Activated CD8-positive, alpha-beta memory T cell treated with anti-CD3 and anti-CD28 coated beads, Interleukin-2, amount 50 U/mL, for 48 hours (primary cell): ENCODE data around the gene SKOR1.

ENCODE experiments used
- DNase-seq: peaks from one replicate; pipeline ENCODE4 v3.0.0-alpha.2; 2020

Gene SKOR1

DNA sequence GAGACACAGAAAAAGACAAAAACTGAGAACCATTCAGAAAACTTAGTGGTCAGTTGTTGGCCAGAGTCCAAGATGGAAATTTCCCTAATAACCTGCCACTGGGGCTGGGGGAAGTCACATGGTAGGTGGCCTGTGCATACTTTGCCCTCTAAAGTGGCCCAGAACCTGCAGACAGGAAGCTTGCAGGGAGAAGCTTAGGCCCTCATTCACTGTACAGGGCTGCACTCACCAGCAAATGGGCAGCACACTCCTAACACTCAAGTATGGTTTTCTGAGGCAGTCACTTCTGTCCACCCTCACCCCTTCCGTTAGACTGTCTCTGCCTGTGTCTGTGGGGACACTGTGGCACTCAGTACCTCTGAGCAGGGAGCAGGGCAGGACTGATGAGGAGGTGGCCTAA, 29.0 kb downstream of the SKOR1 start:
- no peak for DNase-seq

DNA sequence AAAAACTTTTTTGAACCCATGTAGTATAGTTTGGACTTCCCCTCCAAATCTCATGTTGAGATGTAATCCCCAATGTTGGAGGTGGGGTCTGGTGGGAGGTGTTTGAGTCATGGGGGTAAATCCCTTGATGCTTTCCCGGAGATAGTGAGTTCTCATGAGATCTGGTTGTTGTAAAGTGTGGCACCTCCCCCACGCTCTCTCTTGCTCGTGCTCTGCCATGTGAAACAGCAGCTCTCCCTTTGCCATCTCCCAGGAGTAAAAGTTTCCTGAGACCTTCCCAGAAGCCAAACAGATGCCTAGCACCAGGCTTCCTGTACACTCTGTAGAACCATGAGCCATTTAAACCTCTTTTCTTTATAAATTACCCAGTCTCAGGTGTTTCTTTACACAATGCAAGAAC, 30.5 kb downstream of the SKOR1 start:
- no peak for DNase-seq

- no peak for DNase-seq
Observed at GRCh38 chr15:67857220-67857619, 31.9 kb downstream of the SKOR1 start.

DNA sequence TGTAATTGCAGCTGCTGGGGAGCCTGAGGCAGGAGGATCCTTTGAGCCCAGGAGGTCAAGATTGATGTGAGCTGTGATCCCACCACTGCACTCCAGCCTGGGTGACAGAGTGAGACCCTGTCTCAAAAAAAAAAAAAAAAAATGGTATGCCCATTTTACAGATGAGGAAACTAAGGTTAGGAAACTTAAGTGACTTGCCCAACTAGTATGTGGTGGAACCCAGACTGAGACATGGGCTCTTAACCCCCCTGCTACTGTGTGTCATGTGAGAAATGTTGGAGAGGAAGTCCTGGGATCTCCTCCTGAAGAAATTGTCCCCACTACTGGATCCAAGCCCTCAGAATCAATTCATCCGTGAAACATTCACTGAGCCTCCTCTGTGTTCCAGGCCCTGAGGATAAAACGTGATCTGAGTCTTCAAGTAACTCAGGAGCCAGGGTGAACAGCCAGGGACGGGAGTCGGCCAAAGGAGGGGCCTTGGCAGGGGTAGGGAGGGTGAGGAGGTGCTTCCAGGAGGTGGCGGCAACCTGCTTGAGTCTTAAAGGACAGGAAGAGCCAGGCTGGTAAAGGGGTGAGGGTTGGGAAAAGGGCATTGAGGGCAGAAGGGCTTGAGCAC, 34.1 kb downstream of the SKOR1 start:
- DNase-seq, result no peak

GRCh38 chr15:67861983-67862382, 36.7 kb downstream of the SKOR1 start:
- DNase-seq, result no peak

GRCh38 chr15:67862750-67863441, 37.6 kb downstream of the SKOR1 start:
- DNase-seq, result no peak

DNA sequence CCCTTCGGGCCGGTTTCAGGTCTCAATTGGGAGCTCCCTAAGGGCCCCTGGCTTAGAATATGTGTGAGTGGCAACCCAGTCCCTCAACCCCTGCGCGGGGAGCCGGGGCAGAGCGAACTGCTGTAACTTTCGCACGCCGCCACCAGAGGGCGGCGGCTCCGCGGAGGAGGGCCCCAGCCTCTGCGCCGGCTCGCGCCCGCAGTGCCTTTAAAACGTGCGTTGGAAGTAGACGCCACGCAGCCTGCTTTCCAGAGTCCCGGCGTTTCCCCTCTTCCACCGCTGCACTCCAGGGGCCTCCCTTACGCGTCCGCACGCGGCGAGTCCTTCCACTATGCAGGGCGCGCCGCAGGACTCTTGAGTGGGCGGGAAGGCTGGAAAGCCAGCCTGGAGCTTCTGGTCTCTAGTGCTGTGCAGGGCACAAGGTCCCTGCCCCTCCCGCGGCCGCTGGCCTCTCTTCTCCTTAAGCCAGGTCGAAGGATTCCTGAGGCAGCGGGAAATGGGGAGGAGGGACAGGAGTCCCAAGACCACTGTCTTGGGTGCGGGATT, 38.2 kb downstream of the SKOR1 start:
- peak; percentile 89 for DNase-seq

GRCh38 chr15:67865331-67865730, 40.0 kb downstream of the SKOR1 start:
- DNase-seq, result no peak

DNA sequence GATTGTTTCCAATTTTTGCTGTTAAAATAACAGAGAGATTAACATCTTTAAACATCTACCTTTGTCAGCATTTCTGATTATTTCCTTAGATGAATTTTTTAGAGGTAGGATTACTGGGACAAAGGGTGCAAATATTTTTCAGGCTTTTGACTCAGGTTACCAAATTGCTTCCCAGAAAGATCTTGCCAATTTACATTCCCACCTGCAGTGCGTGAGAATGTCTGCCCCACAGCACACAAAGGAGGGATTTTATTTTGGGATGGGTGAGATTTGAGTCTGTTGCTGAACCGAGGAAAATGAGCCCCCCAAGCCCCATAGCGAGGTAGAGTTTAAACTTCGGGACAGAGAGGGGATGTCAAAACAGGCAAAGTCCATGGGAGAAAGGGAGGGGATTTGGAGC, 40.5 kb downstream of the SKOR1 start:
- no peak for DNase-seq

DNA sequence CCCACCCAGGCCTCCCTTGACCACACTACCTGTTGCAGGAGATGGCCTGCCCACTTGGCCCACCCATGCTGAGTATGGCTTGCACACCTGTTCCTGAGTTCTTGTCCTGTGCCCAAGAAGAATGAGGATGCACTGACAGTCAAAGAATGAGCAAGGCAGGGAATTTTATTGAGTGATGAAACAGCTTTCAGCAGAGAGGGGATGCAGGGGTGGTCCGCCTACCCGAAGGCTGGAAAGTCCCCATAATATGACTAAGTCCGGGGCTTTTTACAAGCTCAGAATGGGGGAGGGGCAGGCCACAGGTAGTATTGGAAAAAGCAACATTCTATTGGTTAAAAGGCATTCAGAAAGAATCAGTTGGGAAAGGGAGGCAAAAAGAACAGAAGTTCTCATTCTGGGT, 44.4 kb downstream of the SKOR1 start:
- no peak for DNase-seq

DNA sequence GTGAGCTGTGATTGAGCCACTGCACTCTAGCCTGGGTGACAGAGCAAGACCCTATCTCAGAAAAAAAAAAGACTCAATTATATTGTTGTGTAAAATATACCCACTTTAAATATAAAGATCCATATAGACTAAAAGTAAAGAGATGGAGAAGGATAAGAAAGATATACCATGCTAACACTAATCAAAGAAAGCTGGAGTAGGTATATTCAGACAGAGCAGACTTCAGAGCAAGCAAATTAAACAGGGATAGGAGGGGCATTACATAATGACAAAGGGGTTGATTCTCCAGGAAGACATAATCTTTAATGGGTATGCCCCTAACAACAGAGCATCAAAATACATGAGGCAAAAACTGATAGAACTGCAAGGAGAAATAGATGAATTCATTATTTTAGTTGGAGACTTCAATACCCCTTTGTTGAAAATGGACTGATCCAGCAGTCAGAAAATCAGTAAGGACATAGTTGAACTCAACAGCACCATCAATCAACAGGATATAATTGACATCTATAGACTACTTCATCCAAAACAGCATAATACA, 45.6 kb downstream of the SKOR1 start:
- DNase-seq, result no peak

DNA sequence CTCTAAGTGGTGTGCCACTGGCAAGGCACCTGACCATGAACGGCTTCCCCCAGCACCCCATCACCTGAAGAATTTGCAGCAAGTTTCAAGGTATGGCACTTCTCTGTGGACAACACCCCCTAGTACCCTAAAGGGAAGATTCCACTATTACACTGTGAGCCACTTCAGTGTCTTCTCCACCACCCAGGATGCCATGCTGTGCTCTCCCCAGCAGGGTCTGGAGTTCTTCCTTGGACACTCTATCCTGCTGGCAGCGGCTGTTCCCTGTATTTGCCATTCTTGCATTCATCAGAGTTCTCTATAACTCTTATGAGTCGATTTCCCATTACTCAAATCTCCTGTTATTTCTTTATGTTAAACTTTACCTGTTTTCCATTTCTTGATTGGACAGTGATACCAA, 48.5 kb downstream of the SKOR1 start:
- no peak for DNase-seq

- DNase-seq, result no peak
Observed at GRCh38 chr15:67878712-67879206, 53.5 kb downstream of the SKOR1 start.

- no peak for DNase-seq
Observed at GRCh38 chr15:67879440-67880129, 54.3 kb downstream of the SKOR1 start.

DNA sequence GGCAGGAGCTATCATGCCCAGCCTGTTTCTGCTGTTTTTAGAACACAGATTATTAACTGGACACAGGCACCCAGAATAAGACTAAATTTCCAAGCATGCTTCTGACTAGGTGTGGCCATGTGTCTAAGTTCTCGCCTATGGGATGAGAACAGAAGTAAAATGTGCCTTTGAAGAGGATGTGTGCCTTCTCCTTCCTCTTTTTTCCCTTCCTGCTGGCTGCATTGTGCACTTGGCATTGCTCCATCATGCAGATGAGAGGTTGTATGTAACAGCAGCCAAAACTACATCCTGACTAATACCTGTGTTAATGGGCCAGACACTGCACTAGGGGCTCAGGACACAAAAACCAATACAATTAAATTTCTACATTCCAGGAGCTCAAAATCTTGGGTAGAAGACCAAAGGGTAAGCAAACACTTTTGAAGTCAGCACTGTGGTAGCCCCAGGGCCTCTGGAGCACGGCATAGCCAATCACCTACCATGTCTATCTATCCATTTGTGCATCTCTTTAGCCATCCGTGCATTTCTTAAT, 55.4 kb downstream of the SKOR1 start:
- no peak for DNase-seq

DNA sequence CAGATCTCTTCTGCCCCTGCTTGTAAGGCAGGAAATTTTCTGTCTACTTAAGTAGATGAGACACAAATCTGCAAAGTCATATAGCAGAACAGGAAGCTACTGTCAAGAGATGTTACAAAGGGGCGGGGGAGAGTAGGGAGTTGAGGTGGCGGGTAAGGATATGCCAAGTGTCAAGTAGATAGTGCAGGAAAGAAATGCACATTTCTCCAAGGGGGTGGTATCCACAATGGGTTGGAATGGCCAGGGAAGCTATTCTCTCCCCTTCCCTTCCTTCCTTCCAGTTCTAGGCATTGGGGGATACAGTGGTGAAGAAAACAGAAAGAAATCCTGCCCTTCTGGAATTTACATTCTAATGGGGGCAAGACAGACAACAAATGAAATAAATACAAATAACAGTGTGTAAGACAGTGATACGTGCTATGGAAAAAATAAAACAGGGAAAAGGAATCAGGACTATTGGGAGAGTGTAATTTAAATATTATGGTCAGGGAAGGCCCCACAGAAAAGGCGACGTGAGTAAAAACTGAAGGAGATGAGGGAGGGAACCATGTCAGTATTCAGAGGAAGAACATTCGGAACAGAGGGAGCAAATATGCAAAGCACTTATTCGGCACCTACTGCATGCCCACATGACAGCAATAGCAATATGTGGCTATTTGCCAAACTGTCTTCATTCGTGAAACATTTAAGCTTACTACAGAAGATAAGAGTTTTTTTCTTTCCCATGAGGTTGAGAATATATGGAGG, 57.4 kb downstream of the SKOR1 start:
- DNase-seq, result no peak

DNA sequence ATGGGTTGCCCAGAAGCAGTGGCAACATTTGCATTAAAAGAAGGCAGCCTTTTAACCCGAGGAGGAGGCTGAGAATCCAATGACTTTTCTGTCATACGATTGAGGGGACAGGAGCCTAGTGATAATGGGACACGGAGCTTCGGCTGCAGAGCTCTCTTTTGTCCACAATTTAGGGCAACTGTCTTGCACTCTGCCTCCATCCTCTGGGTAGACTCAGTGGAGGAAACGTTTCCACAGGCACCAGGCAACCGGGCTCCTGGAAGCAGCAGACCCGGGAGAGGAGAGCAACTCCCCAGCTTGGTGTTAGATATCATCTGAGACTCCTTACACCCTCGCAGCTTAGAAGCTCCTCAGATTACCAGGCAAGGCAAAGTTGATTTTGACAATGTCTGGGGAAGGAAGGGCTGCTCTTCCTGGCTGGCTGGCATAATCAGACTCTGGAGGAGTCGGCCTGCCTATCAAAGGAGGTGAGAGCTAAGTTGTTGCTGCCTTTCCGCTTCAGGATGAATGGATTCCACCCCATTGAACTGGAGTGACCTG, 58.0 kb downstream of the SKOR1 start:
- DNase-seq, result no peak

DNA sequence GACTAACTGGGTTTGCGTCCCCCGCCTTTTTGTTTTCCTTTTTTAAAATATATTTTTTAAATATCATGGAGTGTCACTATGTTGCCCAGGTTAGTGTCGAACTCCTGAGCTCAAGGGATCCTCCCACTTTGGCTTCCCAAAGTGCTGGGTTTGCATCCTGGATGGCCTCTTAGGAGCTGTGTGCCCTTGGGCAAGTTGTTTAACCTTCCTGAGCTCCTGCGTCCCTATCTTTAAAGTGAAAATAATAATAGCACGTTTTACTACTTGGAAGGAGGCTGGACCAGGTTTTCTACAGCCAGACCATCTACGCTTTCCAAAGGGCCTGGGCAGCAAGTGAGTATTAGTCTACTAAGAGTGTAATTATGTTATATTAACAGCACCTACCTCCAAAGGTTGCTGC, 58.7 kb downstream of the SKOR1 start:
- no peak for DNase-seq
